Epithelial cell of proximal tubule (primary cell): ENCODE data around the gene RPTOR. TPM values are rescaled to one million over a fixed set of nuclear protein-coding genes. Genes with fewer than 3 reads are reported as not detected.

ENCODE experiments used
- DNase-seq: peaks from one replicate; pipeline ENCODE4 v3.0.0-alpha.2; 2011; ENCODE audit warnings: low read depth
- H3K4me3 ChIP-seq: 2 replicates; pipeline ENCODE4 v1.5.1; 2011; ENCODE audit warnings: low read depth, mild to moderate bottlenecking, low read length
- total RNA-seq: library from RNA; depleted of rRNA; stranded (reverse); fragments of >200 nt; gene quantifications from 2 replicates; pipeline ENCODE4 v1.2.3, GENCODE V29; 2015
- TF ChIP-seq, protein P1 (sequence below): conservative IDR thresholded peaks from 2 replicates; pipeline ENCODE4 v1.5.1; 2012; ENCODE audit warnings: low read depth, mild to moderate bottlenecking, low read length

The RPTOR gene
- total RNA-seq, 1 donor from 2014 or later: 24.4 TPM

GRCh38 chr17:80838311-80839025 is 293.8 kb downstream of the RPTOR start:
- no peak for DNase-seq
- TF ChIP-seq, protein P1, sequence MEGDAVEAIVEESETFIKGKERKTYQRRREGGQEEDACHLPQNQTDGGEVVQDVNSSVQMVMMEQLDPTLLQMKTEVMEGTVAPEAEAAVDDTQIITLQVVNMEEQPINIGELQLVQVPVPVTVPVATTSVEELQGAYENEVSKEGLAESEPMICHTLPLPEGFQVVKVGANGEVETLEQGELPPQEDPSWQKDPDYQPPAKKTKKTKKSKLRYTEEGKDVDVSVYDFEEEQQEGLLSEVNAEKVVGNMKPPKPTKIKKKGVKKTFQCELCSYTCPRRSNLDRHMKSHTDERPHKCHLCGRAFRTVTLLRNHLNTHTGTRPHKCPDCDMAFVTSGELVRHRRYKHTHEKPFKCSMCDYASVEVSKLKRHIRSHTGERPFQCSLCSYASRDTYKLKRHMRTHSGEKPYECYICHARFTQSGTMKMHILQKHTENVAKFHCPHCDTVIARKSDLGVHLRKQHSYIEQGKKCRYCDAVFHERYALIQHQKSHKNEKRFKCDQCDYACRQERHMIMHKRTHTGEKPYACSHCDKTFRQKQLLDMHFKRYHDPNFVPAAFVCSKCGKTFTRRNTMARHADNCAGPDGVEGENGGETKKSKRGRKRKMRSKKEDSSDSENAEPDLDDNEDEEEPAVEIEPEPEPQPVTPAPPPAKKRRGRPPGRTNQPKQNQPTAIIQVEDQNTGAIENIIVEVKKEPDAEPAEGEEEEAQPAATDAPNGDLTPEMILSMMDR: no peak
- no peak overlapping the region for H3K4me3 ChIP-seq

- H3K4me3 ChIP-seq: no peak overlapping the region
- TF ChIP-seq, protein P1: no peak
- DNase-seq: no peak
Observed at GRCh38 chr17:80839026-80839345, 294.3 kb downstream of the RPTOR start.

DNA sequence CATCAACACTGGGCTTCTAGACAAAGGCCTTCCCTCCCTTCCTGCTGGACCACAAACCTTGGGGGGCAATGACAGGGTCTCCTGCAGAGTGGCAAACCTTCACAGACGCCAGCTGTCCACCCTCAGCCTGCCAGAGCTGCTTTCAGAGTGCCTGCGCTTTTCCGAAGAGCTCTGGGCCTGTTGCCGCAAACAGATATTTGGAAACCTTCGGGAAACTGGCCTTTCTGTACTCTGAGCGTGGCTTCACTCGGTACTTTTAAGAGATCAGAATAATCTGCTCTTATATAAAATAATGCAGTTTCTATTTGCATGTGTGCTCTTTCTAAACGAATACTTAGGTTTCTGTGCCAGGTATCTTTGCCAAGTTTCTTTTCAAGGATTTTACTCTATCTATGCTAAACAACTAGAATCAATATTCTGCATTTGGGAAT is 294.9 kb downstream of the RPTOR start:
- no peak overlapping the region for H3K4me3 ChIP-seq
- TF ChIP-seq, protein P1: no peak
- no peak for DNase-seq

DNA sequence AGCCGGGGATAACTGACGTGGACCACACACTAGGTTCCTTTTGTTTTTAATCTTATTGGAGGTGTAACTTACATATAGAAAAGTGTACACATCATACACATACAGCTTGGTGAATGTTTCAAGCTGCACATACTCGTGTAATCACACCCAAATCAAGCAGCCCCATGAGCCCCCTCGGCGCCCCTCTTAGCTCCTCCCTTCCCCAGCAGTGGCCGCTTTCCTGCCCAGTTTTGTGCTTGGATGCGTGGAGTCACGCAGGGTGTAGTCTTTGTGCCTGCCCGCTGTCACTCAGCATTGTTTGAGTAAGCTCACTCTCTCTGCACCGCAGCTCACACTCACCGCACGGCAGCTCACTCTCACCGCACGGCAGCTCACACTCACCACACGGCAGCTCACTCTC is 295.3 kb downstream of the RPTOR start:
- DNase-seq: no peak
- TF ChIP-seq, protein P1: no peak
- H3K4me3 ChIP-seq: no peak overlapping the region

GRCh38 chr17:80842456-80843013 is 297.9 kb downstream of the RPTOR start:
- no peak overlapping the region for H3K4me3 ChIP-seq
- TF ChIP-seq, protein P1: no peak
- no peak for DNase-seq

- TF ChIP-seq, protein P1: no peak
- no peak overlapping the region for H3K4me3 ChIP-seq
- no peak for DNase-seq
Observed at GRCh38 chr17:80843741-80844156, 299.1 kb downstream of the RPTOR start.
